GM12878 (cell line): ENCODE results near the gene PPP1R7. TPM values are rescaled to one million over a fixed set of nuclear protein-coding genes. Genes with fewer than 3 reads are reported as not detected.

Source experiments
- BCL3 ChIP-seq: IDR thresholded peaks from 2 replicates; pipeline ENCODE4 v1.6.1; 2011; ENCODE audit warnings: borderline replicate concordance, low read depth, mild to moderate bottlenecking, moderate library complexity, low read length; ENCODE audit not compliant: insufficient read depth, poor library complexity, severe bottlenecking
- BMI1 ChIP-seq: fragments of 450-650 bp; IDR thresholded peaks from 2 replicates; pipeline ENCODE4 v1.6.1; 2016; ENCODE audit warnings: mild to moderate bottlenecking, moderate library complexity, borderline replicate concordance
- CBX3 ChIP-seq: fragments of 200-600 bp; sonication (generic); IDR thresholded peaks from 2 replicates; pipeline ENCODE4 v1.6.1; 2016; ENCODE audit warnings: low read depth, borderline replicate concordance
- CHD1 ChIP-seq: IDR thresholded peaks from 2 replicates; pipeline ENCODE4 v1.6.1; 2012; ENCODE audit warnings: low read depth, low read length, improper control_type of control experiment
- IKZF1 ChIP-seq: fragments of 450-650 bp; conservative IDR thresholded peaks from 2 replicates; pipeline ENCODE4 v1.6.1; 2017; ENCODE audit warnings: antibody characterized with exemption, mild to moderate bottlenecking
- IRF4 ChIP-seq: IDR thresholded peaks from 2 replicates; pipeline ENCODE4 v1.6.1; 2011; ENCODE audit warnings: low read depth, low read length
- KLF5 ChIP-seq: fragments of 450-650 bp; IDR thresholded peaks from 2 replicates; pipeline ENCODE4 v1.6.1; 2014; ENCODE audit warnings: mild to moderate bottlenecking; ENCODE audit not compliant: partially characterized antibody
- MEF2B ChIP-seq: fragments of 450-650 bp; IDR thresholded peaks from 2 replicates; pipeline ENCODE4 v1.6.1; 2018; ENCODE audit warnings: mild to moderate bottlenecking, moderate library complexity; ENCODE audit not compliant: partially characterized antibody, poor library complexity, severe bottlenecking
- MYB ChIP-seq: fragments of 150-350 bp; IDR thresholded peaks from 2 replicates; pipeline ENCODE4 v1.6.1; 2014; ENCODE audit warnings: mild to moderate bottlenecking, low read depth, low read length, borderline replicate concordance
- NFYB ChIP-seq: IDR thresholded peaks from 2 replicates; pipeline ENCODE4 v1.6.1; 2011; ENCODE audit warnings: low read depth, mild to moderate bottlenecking, low read length, improper control_type of control experiment, moderate library complexity; ENCODE audit not compliant: insufficient read depth
- NR2C2 ChIP-seq: IDR thresholded peaks from 2 replicates; pipeline ENCODE4 v1.6.1; 2011; ENCODE audit warnings: borderline replicate concordance, low read depth; ENCODE audit not compliant: control insufficient read depth, insufficient read length
- PKNOX1 ChIP-seq: fragments of 450-650 bp; IDR thresholded peaks from 2 replicates; pipeline ENCODE4 v1.6.1; 2016; ENCODE audit warnings: mild to moderate bottlenecking
- RELA ChIP-seq: fragments of 450-650 bp; IDR thresholded peaks from 2 replicates; pipeline ENCODE4 v1.8.0; 2014; ENCODE audit warnings: borderline replicate concordance; ENCODE audit not compliant: partially characterized antibody
- SIX5 ChIP-seq: IDR thresholded peaks from 2 replicates; pipeline ENCODE4 v1.6.1; 2011; ENCODE audit warnings: mild to moderate bottlenecking, low read depth, low read length, moderate library complexity; ENCODE audit not compliant: severe bottlenecking
- SP1 ChIP-seq: IDR thresholded peaks from one replicate; pipeline ENCODE4 v1.6.1; 2011; ENCODE audit warnings: low read depth, low read length
- SREBF2 ChIP-seq: IDR thresholded peaks from 2 replicates; pipeline ENCODE4 v1.6.1; 2012; ENCODE audit warnings: mild to moderate bottlenecking, low read length
- TCF12 ChIP-seq: IDR thresholded peaks from 2 replicates; pipeline ENCODE4 v1.6.1; 2011; ENCODE audit warnings: low read depth, mild to moderate bottlenecking, low read length
- ZBED1 ChIP-seq: IDR thresholded peaks from 2 replicates; pipeline ENCODE4 v1.6.1; 2016; ENCODE audit warnings: borderline replicate concordance
- ZZZ3 ChIP-seq: IDR thresholded peaks from 2 replicates; pipeline ENCODE4 v1.6.1; 2011; ENCODE audit warnings: low read depth; ENCODE audit not compliant: control insufficient read depth, insufficient read length
- polyA plus RNA-seq, 11 experiments: library from polyadenylated mRNA; depleted of rRNA in 4 of 11; unstranded in 6 of 11; stranded (reverse) in 5 of 11; fragments of >200 nt; fragmentation: Nextera tagmentation in 4 of 11; fragmentation: Illumina TruSeq in 1 of 11; extraction: Ambion mirVana in 4 of 11; extraction: Trizol in 1 of 11; gene quantifications; 1 replicate in 1 of 11; 2 replicates in 10 of 11; pipeline versions ENCODE4 v1.2.1 to v1.2.3, GENCODE V29; 2011 to 2016; ENCODE audit warnings: inconsistent platforms in 2 of 11, missing spikeins in 2 of 11, low read depth in 1 of 11
- total RNA-seq, 4 experiments: library from RNA; depleted of rRNA in 3 of 4; stranded (reverse); fragments of >200 nt in 3 of 4; fragmentation: Illumina TruSeq in 1 of 4; extraction: Trizol in 1 of 4; gene quantifications; 2 replicates each; pipeline versions ENCODE4 v1.2.1 to v1.2.3, GENCODE V29; 2013 to 2021
- TF ChIP-seq, protein P1 (sequence below): IDR thresholded peaks from 2 replicates; pipeline ENCODE4 v1.6.1; 2012; ENCODE audit warnings: improper control_type of control experiment, low read depth, low read length; ENCODE audit not compliant: insufficient replicate concordance

Gene PPP1R7
- total and polyA plus RNA-seq, 10 of the 15 experiments (the other 5 are each of a cell fraction or from before 2014, with no cell fraction given) = 78.5 to 174 (median 93.7) TPM

- TF ChIP-seq, protein P1, sequence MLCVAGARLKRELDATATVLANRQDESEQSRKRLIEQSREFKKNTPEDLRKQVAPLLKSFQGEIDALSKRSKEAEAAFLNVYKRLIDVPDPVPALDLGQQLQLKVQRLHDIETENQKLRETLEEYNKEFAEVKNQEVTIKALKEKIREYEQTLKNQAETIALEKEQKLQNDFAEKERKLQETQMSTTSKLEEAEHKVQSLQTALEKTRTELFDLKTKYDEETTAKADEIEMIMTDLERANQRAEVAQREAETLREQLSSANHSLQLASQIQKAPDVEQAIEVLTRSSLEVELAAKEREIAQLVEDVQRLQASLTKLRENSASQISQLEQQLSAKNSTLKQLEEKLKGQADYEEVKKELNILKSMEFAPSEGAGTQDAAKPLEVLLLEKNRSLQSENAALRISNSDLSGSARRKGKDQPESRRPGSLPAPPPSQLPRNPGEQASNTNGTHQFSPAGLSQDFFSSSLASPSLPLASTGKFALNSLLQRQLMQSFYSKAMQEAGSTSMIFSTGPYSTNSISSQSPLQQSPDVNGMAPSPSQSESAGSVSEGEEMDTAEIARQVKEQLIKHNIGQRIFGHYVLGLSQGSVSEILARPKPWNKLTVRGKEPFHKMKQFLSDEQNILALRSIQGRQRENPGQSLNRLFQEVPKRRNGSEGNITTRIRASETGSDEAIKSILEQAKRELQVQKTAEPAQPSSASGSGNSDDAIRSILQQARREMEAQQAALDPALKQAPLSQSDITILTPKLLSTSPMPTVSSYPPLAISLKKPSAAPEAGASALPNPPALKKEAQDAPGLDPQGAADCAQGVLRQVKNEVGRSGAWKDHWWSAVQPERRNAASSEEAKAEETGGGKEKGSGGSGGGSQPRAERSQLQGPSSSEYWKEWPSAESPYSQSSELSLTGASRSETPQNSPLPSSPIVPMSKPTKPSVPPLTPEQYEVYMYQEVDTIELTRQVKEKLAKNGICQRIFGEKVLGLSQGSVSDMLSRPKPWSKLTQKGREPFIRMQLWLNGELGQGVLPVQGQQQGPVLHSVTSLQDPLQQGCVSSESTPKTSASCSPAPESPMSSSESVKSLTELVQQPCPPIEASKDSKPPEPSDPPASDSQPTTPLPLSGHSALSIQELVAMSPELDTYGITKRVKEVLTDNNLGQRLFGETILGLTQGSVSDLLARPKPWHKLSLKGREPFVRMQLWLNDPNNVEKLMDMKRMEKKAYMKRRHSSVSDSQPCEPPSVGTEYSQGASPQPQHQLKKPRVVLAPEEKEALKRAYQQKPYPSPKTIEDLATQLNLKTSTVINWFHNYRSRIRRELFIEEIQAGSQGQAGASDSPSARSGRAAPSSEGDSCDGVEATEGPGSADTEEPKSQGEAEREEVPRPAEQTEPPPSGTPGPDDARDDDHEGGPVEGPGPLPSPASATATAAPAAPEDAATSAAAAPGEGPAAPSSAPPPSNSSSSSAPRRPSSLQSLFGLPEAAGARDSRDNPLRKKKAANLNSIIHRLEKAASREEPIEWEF = no peak
- TF ChIP-seq BCL3 (no peak), SREBF2 (no peak), CBX3 (no peak), IRF4 (no peak), RELA (no peak), IKZF1 (no peak), MEF2B (peak; percentile 53), KLF5 (no peak), PKNOX1 (peak; percentile 50; the same call in 1 of the 2 replicates), NR2C2 (no peak), TCF12 (no peak), NFYB (no peak), CHD1 (no peak), SIX5 (no peak), SP1 (no peak), ZBED1 (no peak), MYB (no peak), ZZZ3 (no peak), BMI1 (no peak)
These were observed 628 bp downstream of the PPP1R7 start (continued) for GRCh38 chr2:241150660-241151530.
